Stimulated activated CD8-positive, alpha-beta memory T cell treated with anti-CD3 and anti-CD28 coated beads, Interleukin-7, amount 100 ng/mL, for 4 hours (primary cell): ENCODE results near the gene MAML3.

ENCODE experiments used
- DNase-seq, 2 donors: peaks; one replicate each; pipeline ENCODE4 v3.0.0-alpha.2; 2020; ENCODE audit warnings: low read depth in 2 of 2

The MAML3 gene

GRCh38 chr4:140046016-140046415 is 108.0 kb downstream of the MAML3 start:
- no peak for DNase-seq

GRCh38 chr4:140044337-140044902 is 109.6 kb downstream of the MAML3 start:
- DNase-seq, result no peak

- no peak for DNase-seq
Observed at GRCh38 chr4:140042634-140043033, 111.3 kb downstream of the MAML3 start.

- DNase-seq, result no peak
Observed at GRCh38 chr4:140038031-140038533, 115.9 kb downstream of the MAML3 start.

- no peak for DNase-seq
Observed at GRCh38 chr4:140037353-140038030, 116.5 kb downstream of the MAML3 start.

- DNase-seq, result no peak
Observed at GRCh38 chr4:140031706-140032105, 122.3 kb downstream of the MAML3 start.

GRCh38 chr4:140031061-140031460 is 122.9 kb downstream of the MAML3 start:
- no peak for DNase-seq

- DNase-seq, result no peak
Observed at GRCh38 chr4:140028676-140029517, 125.1 kb downstream of the MAML3 start.

GRCh38 chr4:140028101-140028500 is 125.9 kb downstream of the MAML3 start:
- no peak for DNase-seq

GRCh38 chr4:140027101-140027500 is 126.9 kb downstream of the MAML3 start:
- no peak for DNase-seq

GRCh38 chr4:140025470-140025869 is 128.5 kb downstream of the MAML3 start:
- no peak for DNase-seq

GRCh38 chr4:140020457-140021361 is 133.3 kb downstream of the MAML3 start:
- DNase-seq, result no peak

- no peak for DNase-seq
Observed at GRCh38 chr4:140019619-140020347, 134.2 kb downstream of the MAML3 start.

GRCh38 chr4:140018931-140019618 is 134.9 kb downstream of the MAML3 start:
- DNase-seq, result no peak

GRCh38 chr4:140014284-140014683 is 139.7 kb downstream of the MAML3 start:
- no peak for DNase-seq

- DNase-seq, result peak; percentile 36
Observed at GRCh38 chr4:140012688-140013486, 141.1 kb downstream of the MAML3 start.

GRCh38 chr4:140005699-140006098 is 148.3 kb downstream of the MAML3 start:
- DNase-seq, result no peak

GRCh38 chr4:140004922-140005627 is 148.9 kb downstream of the MAML3 start:
- DNase-seq, result no peak

GRCh38 chr4:140004549-140004895 is 149.5 kb downstream of the MAML3 start:
- DNase-seq, result no peak
